Ovary (tissue), 9 donors: ENCODE measurements around the gene MRPL10. TPM values are rescaled to one million over a fixed set of nuclear protein-coding genes. Genes with fewer than 3 reads are reported as not detected.
A peak's percentile ranks its signal among the peaks of the same experiment; 100 is the strongest.

Experiments used
- DNase-seq, 5 donors: peaks; one replicate each; pipeline ENCODE4 v3.0.0-alpha.2; 2019 to 2020
- H3K27ac ChIP-seq, 2 donors: fragments of 200-600 bp; one replicate each; pipeline versions ENCODE4 v1.5.1 to v1.8.0; 2019 to 2022
- H3K27me3 ChIP-seq: fragments of 200-600 bp; one replicate; pipeline ENCODE4 v1.8.0; 2022
- H3K36me3 ChIP-seq: fragments of 200-600 bp; sonication (generic); one replicate; pipeline ENCODE4 v1.5.1; 2019
- H3K4me1 ChIP-seq: one replicate; pipeline ENCODE4 v1.8.1; 2013; ENCODE audit warnings: mild to moderate bottlenecking, moderate library complexity; ENCODE audit not compliant: insufficient read depth
- H3K4me3 ChIP-seq: fragments of 200-600 bp; sonication (generic); one replicate; pipeline ENCODE4 v1.5.1; 2017
- H3K9me3 ChIP-seq, 2 donors: fragments of 200-600 bp in 1 of 2; sonication (generic) in 1 of 2; one replicate each; pipeline versions ENCODE4 v1.5.1 to v1.8.1; 2013 to 2019; ENCODE audit warnings: mild to moderate bottlenecking in 1 of 2, moderate library complexity in 1 of 2
- EP300 ChIP-seq: sonication (generic); formaldehyde crosslinking; IDR thresholded peaks from one replicate; pipeline ENCODE4 v1.6.1; 2017; ENCODE audit warnings: antibody characterized with exemption
- POLR2A ChIP-seq: fragments of 450-650 bp; IDR thresholded peaks from one replicate; pipeline ENCODE4 v1.6.1; 2017; ENCODE audit warnings: antibody characterized with exemption, mild to moderate bottlenecking, moderate library complexity
- WGBS, 3 donors: extraction: QIAGEN DNeasy Blood & Tissue Kit in 1 of 3; methylation state at CpG; one replicate each; pipeline versions ENCODE4 v1.1.5 to v1.1.7; 2013 to 2017; 5-methylcytosine and 5-hydroxymethylcytosine counted together
- intact Hi-C, 4 donors: fragments of 100-400 bp; cut with DNase I; formaldehyde crosslinking; loops; one replicate each; pipeline versions ENCODE4 v1.11.0 to v1.15.1; 2022 to 2023
- polyA plus RNA-seq, 2 donors: library from polyadenylated mRNA; stranded (reverse); fragments of 200-250 nt in 1 of 2; fragments of 350-450 nt in 1 of 2; fragmentation: Illumina TruSeq in 1 of 2; extraction: RNeasy Lipid Tissue Mini Kit (QIAGEN cat#74804) in 1 of 2; gene quantifications; one replicate each; pipeline ENCODE4 v1.2.3, GENCODE V29; 2013 to 2014
- total RNA-seq, 7 donors: library from RNA; depleted of rRNA in 2 of 7; stranded (reverse); fragments of >200 nt in 2 of 7; fragmentation: NEBNext Ultra II Directional in 3 of 7; extraction: Animal tissue kit (Norgen Biotek cat#: 25700) in 3 of 7; gene quantifications; one replicate each; pipeline versions ENCODE4 v1.1.0 to v1.2.4, GENCODE V29; 2016 to 2023
- TF ChIP-seq, protein P1 (sequence below), 3 donors: fragments of 450-650 bp in 2 of 3; fragments of 200-600 bp in 1 of 3; IDR thresholded peaks; one replicate each; pipeline versions ENCODE4 v1.5.1 to v1.8.0; 2016 to 2022; ENCODE audit warnings: antibody characterized with exemption in 3 of 3, mild to moderate bottlenecking in 1 of 3
- donor health status: DM: no; HTN: no; CAD: no; lungs with moderate emphysema.
- donor health status: DM: no; HTN: no; CAD: no.
- donor health status: Bipolar disorder and iron deficiency.
- donor health status: DM: yes; HTN: yes; CAD: no.
- donor health status: DM: no; HTN: no; CAD: no.
- donor health status: DM: yes; HTN: yes; CAD: no.

Gene MRPL10
- total and polyA plus RNA-seq, 9 donors = 30.4 to 64.4 (median 48.8) TPM

DNA sequence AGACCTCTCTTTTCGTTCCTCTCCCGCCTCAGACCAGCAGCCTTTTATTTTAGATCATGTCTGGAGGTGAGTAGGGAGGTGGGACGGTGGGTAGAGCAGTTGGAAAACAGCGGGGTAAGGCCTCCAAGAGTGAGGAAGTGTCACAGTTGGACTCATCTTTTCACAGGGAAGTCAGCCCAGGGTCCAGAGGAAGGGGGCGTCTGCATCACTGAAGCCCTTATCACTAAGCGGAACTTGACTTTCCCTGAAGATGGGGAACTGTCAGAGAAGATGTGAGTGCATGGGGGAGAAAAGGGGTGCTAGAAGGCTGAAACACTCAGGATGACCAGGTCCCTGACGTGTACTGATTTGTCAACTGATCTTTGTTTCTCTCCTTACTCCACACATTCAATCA is 590 bp upstream of the MRPL10 start:
- WGBS, 3 donors = 7 to 9% (median 8%) methylated on average over 7 of the region's 7 CpGs
- Histone ChIP-seq H3K4me3 (peak overlapping the region; percentile 52), H3K4me1 (peaks cover 4% of the 10 kb centered on the region), H3K9me3 (no peaks in the 10 kb centered on the region), H3K27ac (no peak overlapping the region), H3K36me3 (no peaks in the 10 kb centered on the region), H3K27me3 (no peaks in the 10 kb centered on the region)
- TF ChIP-seq EP300 = no peak
- TF ChIP-seq, protein P1, sequence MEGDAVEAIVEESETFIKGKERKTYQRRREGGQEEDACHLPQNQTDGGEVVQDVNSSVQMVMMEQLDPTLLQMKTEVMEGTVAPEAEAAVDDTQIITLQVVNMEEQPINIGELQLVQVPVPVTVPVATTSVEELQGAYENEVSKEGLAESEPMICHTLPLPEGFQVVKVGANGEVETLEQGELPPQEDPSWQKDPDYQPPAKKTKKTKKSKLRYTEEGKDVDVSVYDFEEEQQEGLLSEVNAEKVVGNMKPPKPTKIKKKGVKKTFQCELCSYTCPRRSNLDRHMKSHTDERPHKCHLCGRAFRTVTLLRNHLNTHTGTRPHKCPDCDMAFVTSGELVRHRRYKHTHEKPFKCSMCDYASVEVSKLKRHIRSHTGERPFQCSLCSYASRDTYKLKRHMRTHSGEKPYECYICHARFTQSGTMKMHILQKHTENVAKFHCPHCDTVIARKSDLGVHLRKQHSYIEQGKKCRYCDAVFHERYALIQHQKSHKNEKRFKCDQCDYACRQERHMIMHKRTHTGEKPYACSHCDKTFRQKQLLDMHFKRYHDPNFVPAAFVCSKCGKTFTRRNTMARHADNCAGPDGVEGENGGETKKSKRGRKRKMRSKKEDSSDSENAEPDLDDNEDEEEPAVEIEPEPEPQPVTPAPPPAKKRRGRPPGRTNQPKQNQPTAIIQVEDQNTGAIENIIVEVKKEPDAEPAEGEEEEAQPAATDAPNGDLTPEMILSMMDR (IDR thresholded peaks at IDR 0.05) = no peak
- no peak for TF ChIP-seq POLR2A
- intact Hi-C loops = no loop called here
- DNase-seq = no peak

DNA sequence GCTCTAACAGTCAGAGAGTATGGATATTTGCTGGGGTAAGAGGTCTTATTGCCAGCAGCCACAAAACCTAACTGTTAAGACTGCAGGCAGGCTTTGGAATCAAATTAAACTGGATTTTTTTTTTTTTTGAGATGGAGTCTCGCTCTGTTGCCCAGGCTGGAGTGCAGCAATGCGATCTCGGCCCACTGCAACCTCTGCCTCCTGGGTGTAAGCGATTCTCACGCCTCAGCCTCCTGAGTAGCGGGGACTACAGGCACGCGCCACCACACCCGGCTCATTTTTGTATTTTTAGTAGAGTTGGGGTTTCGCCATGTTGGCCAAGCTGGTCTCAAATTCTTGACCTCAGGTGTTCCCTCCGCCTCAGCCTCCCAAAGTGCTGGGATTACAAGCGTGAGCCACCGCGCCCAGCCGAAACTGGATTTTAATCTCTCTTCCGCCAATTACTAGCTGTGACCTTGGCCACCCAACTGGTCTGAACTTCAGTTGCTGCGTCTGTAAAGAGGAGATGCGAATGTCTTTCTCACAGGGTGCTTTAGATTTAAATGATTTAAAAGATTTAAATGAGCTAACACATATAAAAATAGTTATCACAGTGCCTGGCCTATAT is 842 bp downstream of the MRPL10 start:
- WGBS, 3 donors = 56 to 64% (median 57%) methylated on average over 18 of the region's 18 CpGs
- H3K9me3 ChIP-seq = no peaks in the 10 kb centered on the region
- peaks cover 4% of the 10 kb centered on the region for H3K4me1 ChIP-seq
- no peaks in the 10 kb centered on the region for H3K27me3 ChIP-seq
- no peak for TF ChIP-seq POLR2A
- TF ChIP-seq, protein P1 (IDR thresholded peaks at IDR 0.05) = no peak
- TF ChIP-seq EP300 = no peak
- H3K27ac ChIP-seq = no peak overlapping the region
- no peaks in the 10 kb centered on the region for H3K36me3 ChIP-seq
- H3K4me3 ChIP-seq = peak overlapping the region; percentile 52
- no peak for DNase-seq
- intact Hi-C loops = no loop called here

DNA sequence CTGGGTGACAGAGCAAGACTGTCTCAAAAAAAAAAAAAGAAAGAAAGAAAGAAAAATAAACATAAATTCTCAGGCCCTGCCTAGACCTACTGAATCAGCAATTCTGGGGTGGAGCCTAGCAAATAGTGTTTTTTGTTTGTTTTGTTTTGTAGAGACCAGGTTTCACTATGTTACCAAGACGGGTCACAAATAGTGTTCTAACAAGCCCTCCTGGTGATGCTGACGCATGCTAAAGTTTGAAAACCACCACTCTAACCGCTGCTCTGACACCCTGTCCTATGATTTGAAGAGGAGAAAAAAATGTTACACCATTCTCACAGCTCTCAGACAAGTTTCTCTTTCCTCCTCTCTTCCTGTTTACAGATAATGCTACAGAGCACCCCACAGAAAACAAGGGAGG is 1.5 kb downstream of the MRPL10 start:
- Histone ChIP-seq H3K9me3 (no peaks in the 10 kb centered on the region), H3K27ac (no peak overlapping the region), H3K27me3 (no peaks in the 10 kb centered on the region), H3K4me1 (peaks cover 4% of the 10 kb centered on the region), H3K36me3 (no peaks in the 10 kb centered on the region), H3K4me3 (no peak overlapping the region)
- intact Hi-C loops = no loop called here
- WGBS, 3 donors = 81 to 88% (median 84%) methylated on average over 3 of the region's 3 CpGs
- DNase-seq = no peak
- TF ChIP-seq, protein P1 (IDR thresholded peaks at IDR 0.05) = no peak
- TF ChIP-seq EP300 = no peak
- no peak for TF ChIP-seq POLR2A

DNA sequence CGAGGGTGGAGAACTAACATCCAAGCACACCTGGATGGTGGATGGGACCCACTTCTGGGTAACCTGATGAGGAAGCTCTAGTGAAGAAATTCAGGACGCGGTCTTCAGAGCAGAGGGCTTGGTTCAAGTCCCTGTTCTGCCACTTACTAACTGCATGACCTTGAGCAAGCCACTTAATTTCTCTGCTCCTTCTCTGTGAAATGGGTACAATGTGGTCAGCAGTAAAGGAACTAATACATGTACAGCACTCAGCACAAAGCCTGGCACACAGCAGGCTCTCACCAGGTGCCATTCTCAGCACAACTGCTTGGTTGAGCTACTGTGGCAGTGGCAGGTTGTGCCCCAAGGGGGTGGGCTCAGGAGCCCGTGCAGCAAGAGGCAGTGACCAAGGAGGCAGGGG is 7.8 kb downstream of the MRPL10 start:
- no peaks in the 10 kb centered on the region for H3K36me3 ChIP-seq
- H3K27ac ChIP-seq = no peak overlapping the region
- H3K9me3 ChIP-seq = no peaks in the 10 kb centered on the region
- DNase-seq = no peak
- TF ChIP-seq POLR2A (no peak), EP300 (no peak)
- TF ChIP-seq, protein P1 (IDR thresholded peaks at IDR 0.05) = no peak
- H3K4me3 ChIP-seq = no peak overlapping the region
- H3K4me1 ChIP-seq = peaks cover 9% of the 10 kb centered on the region
- WGBS, 3 donors = 83 to 93% (median 84%) methylated on average over 4 of the region's 4 CpGs
- intact Hi-C loops = no loop called here
- H3K27me3 ChIP-seq = no peaks in the 10 kb centered on the region
